HG02852 (cell line): Measurements from ENCODE around the gene NUB1.

Experiments used
- ATAC-seq: cut with Tn5 transposase; IDR thresholded peaks from one replicate; pipeline ENCODE4 v1.9.1; 2021; ENCODE audit warnings: mild to moderate bottlenecking, moderate library complexity; ENCODE audit not compliant: unreplicated experiment

NUB1 gene

DNA sequence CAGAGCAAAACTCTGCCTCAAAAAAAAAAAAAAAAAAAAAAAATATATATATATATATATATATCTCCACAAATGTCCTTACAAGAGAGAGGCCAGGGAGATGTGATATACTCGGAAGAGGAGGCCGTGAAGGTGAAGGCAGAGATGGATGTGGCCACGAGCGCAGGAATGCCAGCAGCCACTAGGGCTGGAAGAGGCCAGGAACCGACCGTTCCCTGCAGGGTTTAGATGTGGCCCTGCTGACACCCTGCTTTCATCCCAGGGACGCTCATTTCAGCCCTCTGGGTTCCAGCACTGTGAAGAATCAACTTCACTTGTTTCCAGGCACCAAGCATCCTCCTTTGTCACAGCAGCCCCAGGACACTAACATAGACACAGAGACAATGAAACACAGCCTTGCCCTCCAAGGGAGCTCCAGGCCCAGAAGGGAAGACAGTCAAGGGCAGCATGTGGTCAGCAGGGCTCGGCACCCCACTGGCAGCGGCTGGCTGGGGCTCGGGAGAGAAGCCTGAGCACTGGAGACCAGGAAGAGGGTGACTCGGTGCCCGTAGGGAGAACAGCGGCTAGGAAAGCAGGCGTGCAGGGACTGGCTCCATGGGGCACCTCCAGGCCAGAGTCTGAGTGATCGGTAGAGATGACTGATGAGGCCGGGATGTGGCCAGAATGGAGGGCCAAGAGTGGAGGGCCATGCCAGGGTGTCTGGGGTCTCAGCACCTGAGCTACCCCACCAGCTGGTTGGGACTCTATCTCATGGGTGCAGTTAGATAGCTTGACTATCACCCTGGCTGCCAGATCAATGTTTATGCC lies 60.6 kb downstream of the NUB1 start:
- ATAC-seq, result no peak

GRCh38 chr7:151403764-151404163 lies 62.2 kb downstream of the NUB1 start:
- ATAC-seq, result no peak

- no peak for ATAC-seq
These were observed 62.8 kb downstream of the NUB1 start for GRCh38 chr7:151404216-151405011.

DNA sequence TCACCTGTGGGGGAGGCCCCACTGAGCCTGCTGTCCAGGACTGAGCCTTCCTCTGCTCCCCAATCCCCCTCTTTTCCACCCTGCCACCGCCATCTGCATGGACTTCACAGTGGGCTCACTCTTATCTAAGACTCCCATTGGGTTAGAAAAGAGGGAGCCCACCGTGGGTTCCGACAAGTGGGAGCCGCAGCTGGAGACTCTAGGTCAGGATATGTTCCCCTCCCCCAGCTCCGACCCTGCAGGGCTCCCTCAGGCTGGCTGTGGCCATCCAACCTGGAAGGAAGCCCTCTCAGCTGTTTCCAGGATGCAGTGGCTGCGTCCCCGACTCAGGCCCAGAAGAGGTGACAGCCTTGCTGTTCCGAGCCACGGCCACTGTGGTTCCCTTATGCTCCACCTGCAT lies 63.4 kb downstream of the NUB1 start:
- no peak for ATAC-seq

- ATAC-seq, result no peak
These were observed 64.0 kb downstream of the NUB1 start for GRCh38 chr7:151405588-151405987.

- ATAC-seq, result no peak
These were observed 64.7 kb downstream of the NUB1 start for GRCh38 chr7:151406051-151406875.

DNA sequence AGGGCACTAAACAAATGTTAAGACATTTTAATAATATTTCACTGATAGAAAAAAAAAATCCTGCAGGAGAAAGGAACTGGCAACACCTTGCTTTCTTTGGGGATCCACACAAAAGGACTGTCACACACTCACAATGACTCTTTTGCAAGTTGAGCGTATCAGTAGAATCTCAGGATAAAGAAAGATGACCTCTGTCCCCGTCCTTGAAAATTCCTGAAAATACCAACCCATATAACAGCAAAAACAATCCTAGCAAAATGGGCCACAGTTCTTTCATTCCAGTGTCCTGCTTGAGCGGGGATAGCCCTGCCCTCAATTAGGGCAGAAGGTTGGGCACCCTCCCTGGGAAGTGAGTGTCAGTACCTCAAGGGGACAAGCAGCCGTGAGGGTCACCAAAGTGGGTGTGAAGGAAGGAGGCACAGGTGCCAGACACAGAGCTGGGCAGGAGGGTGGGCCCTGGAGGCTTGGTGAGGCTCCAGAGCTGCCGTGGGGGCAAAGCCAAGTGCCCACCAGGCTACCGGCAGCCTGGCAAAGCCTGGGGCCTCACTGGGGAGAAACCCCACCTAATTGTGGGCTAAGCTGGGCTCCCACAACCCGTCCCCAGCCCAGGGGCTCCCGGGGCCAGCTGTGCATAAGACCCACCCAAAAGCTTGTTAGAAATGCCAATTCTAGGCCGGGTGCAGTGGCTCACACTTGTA lies 65.4 kb downstream of the NUB1 start:
- no peak for ATAC-seq

DNA sequence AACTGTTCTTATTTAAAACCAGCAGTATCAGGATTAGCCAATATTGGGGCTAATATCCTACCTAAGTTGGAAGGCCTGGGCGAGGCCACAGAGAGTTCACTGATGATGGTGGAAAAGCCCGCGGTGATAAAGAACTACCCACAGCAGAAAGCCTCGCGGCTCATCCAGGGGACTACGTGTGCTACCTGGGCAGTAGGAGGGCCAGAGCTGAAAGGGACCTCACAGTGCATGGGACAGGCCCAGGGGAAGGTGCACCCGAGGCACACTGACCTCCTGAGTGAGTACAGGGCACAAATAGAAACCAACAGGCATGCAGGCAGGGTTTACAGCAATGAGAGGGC lies 66.9 kb downstream of the NUB1 start:
- ATAC-seq, result no peak

- no peak for ATAC-seq
These were observed 67.4 kb downstream of the NUB1 start for GRCh38 chr7:151408839-151409666.

GRCh38 chr7:151409667-151410404 lies 68.2 kb downstream of the NUB1 start, which contains the start of gene WDR86:
WDR86 (minus strand) TSS chr7:151410038; CDS start chr7:151409589, 449 bp downstream.
- no peak for ATAC-seq

DNA sequence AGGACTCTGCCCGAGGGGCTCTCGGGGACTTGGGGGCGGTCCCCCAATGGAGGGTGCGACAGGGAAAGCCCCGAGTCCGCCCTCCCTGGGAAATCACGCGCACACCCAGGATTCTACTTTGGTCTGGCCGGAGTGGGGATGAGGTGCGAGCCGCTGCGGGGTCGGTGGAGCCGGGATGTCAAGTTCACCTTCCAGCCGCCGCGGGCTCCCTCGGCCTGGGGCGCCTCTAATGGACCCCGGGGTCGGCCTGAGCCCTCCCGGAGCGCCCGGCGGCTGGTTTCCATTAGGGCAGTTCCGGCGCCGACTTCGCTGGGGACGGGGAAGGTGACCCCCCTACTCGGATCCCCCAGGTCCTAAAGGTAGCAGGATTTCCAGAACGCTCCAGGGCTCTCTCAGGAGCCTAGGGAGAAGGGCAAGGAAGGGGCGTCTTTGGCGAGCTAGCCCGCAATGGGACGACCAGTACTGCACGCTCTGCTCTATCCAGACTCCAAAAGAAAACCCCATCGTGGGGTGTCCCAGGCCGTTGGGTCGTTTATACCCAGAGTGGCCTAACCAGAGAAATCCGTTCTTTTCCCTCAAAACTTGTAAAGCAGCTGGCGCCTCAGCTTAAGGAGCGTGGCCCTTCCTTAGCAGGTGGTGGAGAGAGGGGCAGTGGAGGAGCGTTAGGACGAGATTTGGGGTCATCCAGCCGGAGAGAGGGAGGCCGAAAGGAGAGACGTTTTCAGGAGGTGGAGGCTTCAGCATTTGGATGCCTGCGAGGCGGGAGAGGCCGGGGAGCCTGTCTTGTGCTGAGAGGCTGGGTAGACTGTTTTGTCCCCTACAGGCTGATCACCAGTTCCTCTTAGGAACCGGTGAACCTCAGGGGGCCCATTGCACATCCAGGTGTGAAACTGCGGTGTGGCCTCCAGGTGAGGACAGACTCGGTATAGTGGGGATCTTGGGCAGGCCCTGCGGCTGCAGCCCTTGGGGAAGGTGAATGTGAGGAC lies 69.1 kb downstream of the NUB1 start:
- ATAC-seq, result no peak

DNA sequence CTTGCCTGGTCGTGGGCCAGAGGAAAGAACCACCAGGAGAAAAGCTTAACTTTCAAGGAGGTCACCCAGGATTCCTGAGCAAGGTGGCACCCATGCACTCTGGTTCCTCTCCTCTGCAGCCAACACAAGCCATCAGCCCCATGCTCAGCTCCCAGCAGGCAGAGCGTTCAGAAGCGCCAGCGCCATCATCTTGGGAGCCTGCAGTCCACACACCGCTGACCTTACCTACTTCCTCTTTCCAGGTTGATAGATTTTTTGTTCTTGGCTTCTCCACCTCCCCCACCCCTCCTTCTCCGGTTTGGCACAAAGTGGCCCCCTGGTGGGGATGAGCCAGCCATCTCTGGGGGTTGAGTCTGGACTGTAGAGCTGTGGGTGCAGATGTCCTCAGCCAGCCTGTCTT lies 69.9 kb downstream of the NUB1 start:
- no peak for ATAC-seq

- ATAC-seq, result no peak
These were observed 70.7 kb downstream of the NUB1 start for GRCh38 chr7:151412318-151412717.

- ATAC-seq, result no peak
These were observed 71.6 kb downstream of the NUB1 start for GRCh38 chr7:151413241-151413640.

GRCh38 chr7:151415375-151416105 lies 73.9 kb downstream of the NUB1 start:
- no peak for ATAC-seq

DNA sequence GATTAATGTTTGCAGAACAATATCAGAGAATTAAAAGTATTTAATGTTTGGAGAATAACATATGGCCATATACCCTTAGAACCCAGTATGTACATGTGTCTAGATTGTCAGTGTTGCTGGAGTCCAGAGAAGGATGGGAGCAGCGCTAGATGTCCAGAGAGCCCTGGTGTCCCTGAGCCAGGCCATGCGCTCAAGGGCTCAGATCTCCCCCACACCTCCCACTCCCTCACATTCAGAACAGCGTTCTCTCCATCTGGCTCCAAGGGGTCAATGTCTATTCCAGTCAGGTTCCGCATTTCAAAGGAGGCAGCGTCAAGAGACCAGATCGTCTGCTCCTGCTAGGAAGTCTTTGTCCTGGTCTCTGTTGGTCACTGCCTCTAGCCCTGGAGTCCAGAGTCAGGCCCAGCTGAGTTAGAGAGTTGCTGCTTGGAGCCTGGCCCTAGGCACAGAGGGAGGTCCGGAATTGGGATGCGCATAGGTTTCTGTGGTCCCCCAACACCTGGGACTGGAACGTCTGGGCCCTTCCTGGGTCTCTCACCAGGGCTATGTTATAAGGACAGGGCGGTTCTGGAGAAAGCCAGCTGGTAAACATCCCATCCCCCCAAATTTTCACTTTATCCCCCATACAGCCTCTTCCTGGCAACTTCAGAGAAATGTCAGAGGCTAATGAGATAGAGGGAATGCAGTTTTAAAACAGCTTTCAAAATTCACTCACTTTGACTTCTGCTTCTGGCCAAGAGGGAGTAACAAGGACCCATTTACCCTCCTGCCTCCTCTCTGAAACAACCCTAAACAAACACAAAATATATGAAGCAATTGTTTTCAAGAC lies 74.7 kb downstream of the NUB1 start:
- ATAC-seq, result no peak

- ATAC-seq, result no peak
These were observed 75.3 kb downstream of the NUB1 start for GRCh38 chr7:151416941-151417315.
